HEK293 (cell line): ENCODE results near the gene ANGPT4.
"Not testable (repeated sequence)": the region's sequence is repeated elsewhere in the genome, so short reads cannot be mapped to it uniquely, and the experiment has no call there.

Experiments used
- CTCF ChIA-PET: fragments of 350-600 bp; formaldehyde crosslinking; extraction: SDS; loops from one replicate; lab custom pipeline; 2021; ENCODE audit warnings: antibody characterized with exemption; lab: Yijun Ruan, JAX
- POLR2A ChIA-PET: fragments of 300-600 bp; formaldehyde crosslinking; extraction: SDS; loops from one replicate; lab custom pipeline; 2020; ENCODE audit warnings: antibody characterized with exemption, inconsistent platforms; lab: Yijun Ruan, JAX
- H3K27ac ChIP-seq: fragments of 200-500 bp; sonication (Bioruptor generic); 2 replicates; pipeline ENCODE4 v1.5.1; 2014; ENCODE audit warnings: low read depth, low read length, control low read depth, inconsistent platforms; ENCODE audit errors: extremely low read depth
- H3K36me3 ChIP-seq, 2 experiments: fragments of 200-500 bp in 1 of 2; sonication (Bioruptor generic) in 1 of 2; 1 replicate in 1 of 2; 2 replicates in 1 of 2; pipeline ENCODE4 v1.5.1; 2014 to 2017; ENCODE audit warnings: inconsistent platforms in 2 of 2, low read length in 2 of 2; ENCODE audit not compliant: control insufficient read depth in 2 of 2, insufficient read depth in 1 of 2
- H3K4me1 ChIP-seq: fragments of 200-500 bp; sonication (Bioruptor generic); 2 replicates; pipeline ENCODE4 v1.5.1; 2014; ENCODE audit warnings: mild to moderate bottlenecking, low read length, inconsistent platforms; ENCODE audit not compliant: control insufficient read depth, insufficient read depth
- H3K4me3 ChIP-seq: 2 replicates; pipeline ENCODE4 v1.5.1; 2011; ENCODE audit warnings: low read depth, mild to moderate bottlenecking, control low read depth, low read length, moderate library complexity
- H3K9me3 ChIP-seq: fragments of 200-500 bp; sonication (Bioruptor generic); 2 replicates; pipeline ENCODE4 v1.5.1; 2014; ENCODE audit warnings: low read depth, low read length, inconsistent platforms; ENCODE audit not compliant: control insufficient read depth, insufficient read depth
- EGR2 ChIP-seq: fragments of 450-650 bp; formaldehyde crosslinking; IDR thresholded peaks from 2 replicates; pipeline ENCODE4 v1.5.1; 2016; ENCODE audit warnings: low read depth, missing biosample characterization, missing genetic modification characterization
- KLF1 ChIP-seq: fragments of 450-650 bp; formaldehyde crosslinking; IDR thresholded peaks from 2 replicates; pipeline ENCODE4 v1.5.1; 2016; ENCODE audit warnings: missing biosample characterization, missing genetic modification characterization
- OSR2 ChIP-seq: fragments of 450-650 bp; formaldehyde crosslinking; IDR thresholded peaks from 2 replicates; pipeline ENCODE4 v1.5.1; 2016; ENCODE audit warnings: missing biosample characterization, missing genetic modification characterization
- SP3 ChIP-seq: fragments of 450-650 bp; formaldehyde crosslinking; IDR thresholded peaks from 2 replicates; pipeline ENCODE4 v1.5.1; 2016; ENCODE audit warnings: missing biosample characterization, missing genetic modification characterization
- ZNF138 ChIP-seq: fragments of 450-650 bp; formaldehyde crosslinking; IDR thresholded peaks from 2 replicates; pipeline ENCODE4 v1.5.1; 2016; ENCODE audit warnings: missing biosample characterization, missing genetic modification characterization, borderline replicate concordance
- ZNF214 ChIP-seq: fragments of 450-650 bp; formaldehyde crosslinking; IDR thresholded peaks from 2 replicates; pipeline ENCODE4 v1.5.1; 2017; ENCODE audit warnings: missing biosample characterization, mild to moderate bottlenecking, missing genetic modification characterization, borderline replicate concordance
- ZNF248 ChIP-seq: fragments of 450-650 bp; formaldehyde crosslinking; IDR thresholded peaks from 2 replicates; pipeline ENCODE4 v1.5.1; 2017; ENCODE audit warnings: missing biosample characterization, missing genetic modification characterization
- ZNF292 ChIP-seq: fragments of 450-650 bp; formaldehyde crosslinking; IDR thresholded peaks from 2 replicates; pipeline ENCODE4 v1.5.1; 2016; ENCODE audit warnings: low read depth, missing biosample characterization, missing genetic modification characterization, borderline replicate concordance
- ZNF366 ChIP-seq: fragments of 450-650 bp; formaldehyde crosslinking; conservative IDR thresholded peaks from 2 replicates; pipeline ENCODE4 v1.5.1; 2016; ENCODE audit warnings: missing biosample characterization, missing genetic modification characterization
- ZNF423 ChIP-seq: fragments of 450-650 bp; formaldehyde crosslinking; IDR thresholded peaks from 2 replicates; pipeline ENCODE4 v1.5.1; 2016; ENCODE audit warnings: missing biosample characterization, missing genetic modification characterization
- ZNF48 ChIP-seq: fragments of 450-650 bp; formaldehyde crosslinking; IDR thresholded peaks from 2 replicates; pipeline ENCODE4 v1.5.1; 2016; ENCODE audit warnings: missing biosample characterization, missing genetic modification characterization
- ZNF660 ChIP-seq: fragments of 450-650 bp; IDR thresholded peaks from 2 replicates; pipeline ENCODE4 v1.5.1; 2018; ENCODE audit warnings: missing biosample characterization, mild to moderate bottlenecking, missing genetic modification characterization
- ZNF777 ChIP-seq: fragments of 450-650 bp; formaldehyde crosslinking; IDR thresholded peaks from 2 replicates; pipeline ENCODE4 v1.5.1; 2017; ENCODE audit warnings: missing biosample characterization, missing genetic modification characterization, borderline replicate concordance
- ZNF830 ChIP-seq: fragments of 450-650 bp; IDR thresholded peaks from 2 replicates; pipeline ENCODE4 v1.5.0; 2018; ENCODE audit warnings: missing biosample characterization, missing genetic modification characterization, low read depth, mild to moderate bottlenecking, moderate library complexity
- TF ChIP-seq, protein P1 (sequence below): fragments of 450-650 bp; formaldehyde crosslinking; IDR thresholded peaks from 2 replicates; pipeline ENCODE4 v1.5.1; 2016; ENCODE audit warnings: missing biosample characterization, missing genetic modification characterization
- TF ChIP-seq, protein P2 (sequence below): fragments of 450-650 bp; formaldehyde crosslinking; IDR thresholded peaks from 2 replicates; pipeline ENCODE4 v1.5.0; 2017; ENCODE audit warnings: missing biosample characterization, missing genetic modification characterization, borderline replicate concordance
- TF ChIP-seq, protein P3 (sequence below): fragments of 450-650 bp; formaldehyde crosslinking; IDR thresholded peaks from 2 replicates; pipeline ENCODE4 v1.5.1; 2017; ENCODE audit warnings: missing biosample characterization, missing genetic modification characterization
- TF ChIP-seq, protein P4 (sequence below): fragments of 450-650 bp; formaldehyde crosslinking; IDR thresholded peaks from 2 replicates; pipeline ENCODE4 v1.5.1; 2016; ENCODE audit warnings: missing biosample characterization, missing genetic modification characterization, low read depth

The ANGPT4 gene

DNA sequence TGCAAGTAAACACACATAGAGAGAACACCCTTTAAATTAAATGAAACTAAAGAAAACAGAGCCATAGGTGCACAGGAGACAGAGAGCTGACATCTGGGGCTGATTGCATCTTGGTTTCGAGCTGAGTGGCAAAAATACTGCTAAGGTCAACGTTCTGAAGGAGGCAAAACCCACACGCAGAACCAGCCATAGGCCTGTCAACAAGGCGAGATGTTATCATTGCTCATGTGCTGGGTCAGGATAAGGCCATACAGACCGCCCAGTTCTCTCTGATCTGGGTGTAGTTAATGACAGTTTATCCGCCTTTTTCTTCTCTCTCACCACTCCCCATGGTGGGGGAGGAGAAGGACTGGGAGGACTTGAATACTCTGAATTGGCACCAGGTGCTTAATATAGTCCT, 87.1 kb downstream of the ANGPT4 start:
- Histone ChIP-seq H3K27ac (no peak overlapping the region), H3K4me3 (no peak overlapping the region), H3K9me3 (no peaks in the 10 kb centered on the region), H3K36me3 (no peaks in the 10 kb centered on the region), H3K4me1 (no peaks in the 10 kb centered on the region)
- ChIA-PET CTCF (no interaction called here), POLR2A (no interaction called here)
- TF ChIP-seq EGR2 (tag by site-specific recombination) (peak; percentile 48), ZNF138 (tag by site-specific recombination) (no peak)
- TF ChIP-seq, all 188 proteins: peak for 1

DNA sequence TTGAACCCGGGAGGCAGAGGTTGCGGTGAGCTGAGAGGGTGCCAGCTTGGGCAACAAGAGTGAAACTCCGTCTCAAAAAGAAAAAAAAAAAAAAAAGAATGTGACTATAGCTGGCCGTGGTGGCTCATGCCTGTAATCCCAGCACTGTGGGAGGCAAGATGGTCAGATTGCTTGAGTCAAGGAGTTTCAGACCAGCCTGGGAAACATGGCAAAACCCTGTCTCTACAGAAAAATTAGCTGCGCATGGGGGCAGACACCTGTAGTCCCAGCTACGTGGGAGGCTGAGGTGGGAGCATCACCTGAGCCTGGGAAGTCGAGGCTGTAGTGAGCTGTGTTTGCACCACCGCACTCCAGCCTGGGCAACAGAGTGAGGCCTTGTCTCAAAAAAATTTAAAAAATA, 88.2 kb downstream of the ANGPT4 start:
- ChIA-PET POLR2A (interaction anchor here (0.9 kb wide), 1 partner anchor 64 kb away, joined by 3 read pairs; no protein-coding TSS in a partner anchor), CTCF (interaction anchor here (1.6 kb wide), 1 partner anchor 10 kb away, joined by 5 read pairs; no protein-coding TSS in a partner anchor)
- H3K27ac ChIP-seq, H3K4me3 ChIP-seq, H3K4me1 ChIP-seq, H3K9me3 ChIP-seq, H3K36me3 ChIP-seq: not testable (repeated sequence)

DNA sequence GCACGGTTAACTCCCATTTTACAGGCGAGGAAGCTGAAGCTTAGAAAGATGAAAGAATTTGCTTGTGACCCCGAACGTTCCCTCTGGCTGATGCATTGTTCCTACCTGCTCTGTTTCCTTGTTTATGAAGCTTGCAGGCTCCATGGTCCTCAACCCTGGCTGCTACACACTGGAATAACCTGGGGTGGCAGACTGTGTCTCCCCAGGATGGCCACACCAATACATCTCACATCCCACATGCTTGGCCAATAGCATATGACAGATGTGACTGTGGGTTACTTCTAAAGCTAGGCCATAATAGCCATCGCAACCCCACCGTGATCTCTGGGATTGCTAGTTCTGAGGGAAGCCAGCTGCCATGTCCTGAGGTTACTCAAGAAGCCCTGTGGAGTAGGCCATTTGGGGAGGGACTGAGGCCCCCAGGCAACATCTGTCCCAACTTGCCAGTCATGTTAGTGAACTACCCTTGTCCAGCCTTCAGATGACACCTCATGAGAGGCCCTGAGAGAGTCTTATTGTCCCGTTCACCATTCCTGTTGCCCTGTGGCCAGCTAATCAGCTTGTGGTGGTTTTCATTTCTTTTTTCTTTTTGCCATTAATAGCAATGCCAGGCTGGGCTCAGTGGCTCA, 89.3 kb downstream of the ANGPT4 start:
- no peaks in the 10 kb centered on the region for H3K4me1 ChIP-seq
- CTCF ChIA-PET = interaction anchor here (0.5 to 1.6 kb wide), 3 partner anchors 8 to 157 kb away, joined by 3 to 5 read pairs (median 4); no protein-coding TSS in a partner anchor
- no peaks in the 10 kb centered on the region for H3K9me3 ChIP-seq
- no peak for TF ChIP-seq ZNF423 (tag by site-specific recombination)
- TF ChIP-seq ZNF248 (tag by site-specific recombination) = no peak
- no peak for TF ChIP-seq SP3
- TF ChIP-seq, protein P1, sequence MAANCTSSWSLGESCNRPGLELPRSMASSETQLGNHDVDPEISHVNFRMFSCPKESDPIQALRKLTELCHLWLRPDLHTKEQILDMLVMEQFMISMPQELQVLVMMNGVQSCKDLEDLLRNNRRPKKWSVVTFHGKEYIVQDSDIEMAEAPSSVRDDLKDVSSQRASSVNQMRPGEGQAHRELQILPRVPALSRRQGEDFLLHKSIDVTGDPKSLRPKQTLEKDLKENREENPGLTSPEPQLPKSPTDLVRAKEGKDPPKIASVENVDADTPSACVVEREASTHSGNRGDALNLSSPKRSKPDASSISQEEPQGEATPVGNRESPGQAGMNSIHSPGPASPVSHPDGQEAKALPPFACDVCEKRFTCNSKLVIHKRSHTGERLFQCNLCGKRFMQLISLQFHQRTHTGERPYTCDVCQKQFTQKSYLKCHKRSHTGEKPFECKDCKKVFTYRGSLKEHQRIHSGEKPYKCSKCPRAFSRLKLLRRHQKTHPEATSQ (tag by site-specific recombination) = no peak
- TF ChIP-seq ZNF292 = no peak
- no peak for TF ChIP-seq OSR2 (tag by site-specific recombination)
- no peak for TF ChIP-seq ZNF48 (tag by site-specific recombination)
- TF ChIP-seq ZNF660 (tag by site-specific recombination) = no peak
- TF ChIP-seq, protein P2, sequence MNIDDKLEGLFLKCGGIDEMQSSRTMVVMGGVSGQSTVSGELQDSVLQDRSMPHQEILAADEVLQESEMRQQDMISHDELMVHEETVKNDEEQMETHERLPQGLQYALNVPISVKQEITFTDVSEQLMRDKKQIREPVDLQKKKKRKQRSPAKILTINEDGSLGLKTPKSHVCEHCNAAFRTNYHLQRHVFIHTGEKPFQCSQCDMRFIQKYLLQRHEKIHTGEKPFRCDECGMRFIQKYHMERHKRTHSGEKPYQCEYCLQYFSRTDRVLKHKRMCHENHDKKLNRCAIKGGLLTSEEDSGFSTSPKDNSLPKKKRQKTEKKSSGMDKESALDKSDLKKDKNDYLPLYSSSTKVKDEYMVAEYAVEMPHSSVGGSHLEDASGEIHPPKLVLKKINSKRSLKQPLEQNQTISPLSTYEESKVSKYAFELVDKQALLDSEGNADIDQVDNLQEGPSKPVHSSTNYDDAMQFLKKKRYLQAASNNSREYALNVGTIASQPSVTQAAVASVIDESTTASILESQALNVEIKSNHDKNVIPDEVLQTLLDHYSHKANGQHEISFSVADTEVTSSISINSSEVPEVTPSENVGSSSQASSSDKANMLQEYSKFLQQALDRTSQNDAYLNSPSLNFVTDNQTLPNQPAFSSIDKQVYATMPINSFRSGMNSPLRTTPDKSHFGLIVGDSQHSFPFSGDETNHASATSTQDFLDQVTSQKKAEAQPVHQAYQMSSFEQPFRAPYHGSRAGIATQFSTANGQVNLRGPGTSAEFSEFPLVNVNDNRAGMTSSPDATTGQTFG (tag by site-specific recombination) = no peak
- no peak for TF ChIP-seq ZNF366 (tag by site-specific recombination)
- no peak for TF ChIP-seq ZNF830
- TF ChIP-seq, protein P3, sequence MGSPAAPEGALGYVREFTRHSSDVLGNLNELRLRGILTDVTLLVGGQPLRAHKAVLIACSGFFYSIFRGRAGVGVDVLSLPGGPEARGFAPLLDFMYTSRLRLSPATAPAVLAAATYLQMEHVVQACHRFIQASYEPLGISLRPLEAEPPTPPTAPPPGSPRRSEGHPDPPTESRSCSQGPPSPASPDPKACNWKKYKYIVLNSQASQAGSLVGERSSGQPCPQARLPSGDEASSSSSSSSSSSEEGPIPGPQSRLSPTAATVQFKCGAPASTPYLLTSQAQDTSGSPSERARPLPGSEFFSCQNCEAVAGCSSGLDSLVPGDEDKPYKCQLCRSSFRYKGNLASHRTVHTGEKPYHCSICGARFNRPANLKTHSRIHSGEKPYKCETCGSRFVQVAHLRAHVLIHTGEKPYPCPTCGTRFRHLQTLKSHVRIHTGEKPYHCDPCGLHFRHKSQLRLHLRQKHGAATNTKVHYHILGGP (tag by site-specific recombination) = no peak
- TF ChIP-seq, protein P4, sequence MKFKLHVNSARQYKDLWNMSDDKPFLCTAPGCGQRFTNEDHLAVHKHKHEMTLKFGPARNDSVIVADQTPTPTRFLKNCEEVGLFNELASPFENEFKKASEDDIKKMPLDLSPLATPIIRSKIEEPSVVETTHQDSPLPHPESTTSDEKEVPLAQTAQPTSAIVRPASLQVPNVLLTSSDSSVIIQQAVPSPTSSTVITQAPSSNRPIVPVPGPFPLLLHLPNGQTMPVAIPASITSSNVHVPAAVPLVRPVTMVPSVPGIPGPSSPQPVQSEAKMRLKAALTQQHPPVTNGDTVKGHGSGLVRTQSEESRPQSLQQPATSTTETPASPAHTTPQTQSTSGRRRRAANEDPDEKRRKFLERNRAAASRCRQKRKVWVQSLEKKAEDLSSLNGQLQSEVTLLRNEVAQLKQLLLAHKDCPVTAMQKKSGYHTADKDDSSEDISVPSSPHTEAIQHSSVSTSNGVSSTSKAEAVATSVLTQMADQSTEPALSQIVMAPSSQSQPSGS (tag by site-specific recombination) = no peak
- TF ChIP-seq ZNF214 (tag by site-specific recombination) = no peak
- TF ChIP-seq ZNF777 (tag by site-specific recombination) = no peak
- no peak for TF ChIP-seq KLF1
- TF ChIP-seq, all 188 proteins: peak for 0
- H3K4me3 ChIP-seq = no peak overlapping the region
- POLR2A ChIA-PET = interaction anchor here (0.7 kb wide), 1 partner anchor 247 kb away, joined by 4 read pairs; no protein-coding TSS in a partner anchor
- H3K36me3 ChIP-seq = no peaks in the 10 kb centered on the region
- H3K27ac ChIP-seq = no peak overlapping the region
